ENCODE results near the gene VWC2. TPM values are rescaled to one million over a fixed set of nuclear protein-coding genes. Genes with fewer than 3 reads are reported as not detected.

The VWC2 gene
- total RNA-seq, 1 donor from 2014 or later, result 0.29 TPM

- no peaks in the 10 kb centered on the region for H3K36me3 Mint-ChIP-seq
- DNase-seq (ENCODE audit: low spot score in 2 of 2, unreplicated experiment in 2 of 2), result no peak
- H3K27ac Mint-ChIP-seq, result no peak overlapping the region
- peaks cover 13% of the 10 kb centered on the region for H3K4me1 Mint-ChIP-seq
- H3K27me3 Mint-ChIP-seq (ENCODE audit: low read depth), result peaks cover 87% of the 10 kb centered on the region
- H3K9me3 Mint-ChIP-seq, result no peaks in the 10 kb centered on the region
- TF ChIP-seq, protein P1, sequence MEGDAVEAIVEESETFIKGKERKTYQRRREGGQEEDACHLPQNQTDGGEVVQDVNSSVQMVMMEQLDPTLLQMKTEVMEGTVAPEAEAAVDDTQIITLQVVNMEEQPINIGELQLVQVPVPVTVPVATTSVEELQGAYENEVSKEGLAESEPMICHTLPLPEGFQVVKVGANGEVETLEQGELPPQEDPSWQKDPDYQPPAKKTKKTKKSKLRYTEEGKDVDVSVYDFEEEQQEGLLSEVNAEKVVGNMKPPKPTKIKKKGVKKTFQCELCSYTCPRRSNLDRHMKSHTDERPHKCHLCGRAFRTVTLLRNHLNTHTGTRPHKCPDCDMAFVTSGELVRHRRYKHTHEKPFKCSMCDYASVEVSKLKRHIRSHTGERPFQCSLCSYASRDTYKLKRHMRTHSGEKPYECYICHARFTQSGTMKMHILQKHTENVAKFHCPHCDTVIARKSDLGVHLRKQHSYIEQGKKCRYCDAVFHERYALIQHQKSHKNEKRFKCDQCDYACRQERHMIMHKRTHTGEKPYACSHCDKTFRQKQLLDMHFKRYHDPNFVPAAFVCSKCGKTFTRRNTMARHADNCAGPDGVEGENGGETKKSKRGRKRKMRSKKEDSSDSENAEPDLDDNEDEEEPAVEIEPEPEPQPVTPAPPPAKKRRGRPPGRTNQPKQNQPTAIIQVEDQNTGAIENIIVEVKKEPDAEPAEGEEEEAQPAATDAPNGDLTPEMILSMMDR (IDR thresholded peaks at IDR 0.05; ENCODE audit: unreplicated experiment), result no peak
- H3K4me3 Mint-ChIP-seq, result no peak overlapping the region
Measured at GRCh38 chr7:49771427-49772176, 1.8 kb upstream of the VWC2 start.

DNA sequence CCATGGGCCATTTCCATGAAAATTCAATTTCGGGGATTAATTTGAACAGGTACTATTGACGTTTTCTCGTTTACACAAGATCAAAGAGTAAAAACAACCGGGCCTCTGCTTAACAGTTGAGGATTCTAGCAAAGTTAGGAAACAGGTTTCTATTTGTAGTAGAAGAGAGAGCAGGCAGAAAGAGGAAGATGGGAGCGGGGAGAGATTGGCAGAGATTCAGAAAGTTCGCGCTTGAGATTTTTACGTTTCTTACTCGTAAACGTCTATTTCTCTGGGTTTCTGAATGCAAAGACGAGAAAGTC is 571 bp upstream of the VWC2 start:
- Mint-ChIP-seq H3K4me1 (peaks cover 13% of the 10 kb centered on the region), H3K27ac (peak overlapping the region; percentile 66), H3K9me3 (no peaks in the 10 kb centered on the region), H3K36me3 (no peaks in the 10 kb centered on the region), H3K27me3 (ENCODE audit: low read depth) (peaks cover 90% of the 10 kb centered on the region), H3K4me3 (peak overlapping the region; percentile 86)
- DNase-seq (ENCODE audit: low spot score in 2 of 2, unreplicated experiment in 2 of 2), result no peak
- TF ChIP-seq, protein P1 (IDR thresholded peaks at IDR 0.05; ENCODE audit: unreplicated experiment), result no peak

- Mint-ChIP-seq H3K27me3 (ENCODE audit: low read depth) (peaks cover 87% of the 10 kb centered on the region), H3K36me3 (no peaks in the 10 kb centered on the region), H3K9me3 (no peaks in the 10 kb centered on the region), H3K27ac (no peak overlapping the region), H3K4me1 (peaks cover 16% of the 10 kb centered on the region), H3K4me3 (peak overlapping the region; percentile 86)
- DNase-seq (ENCODE audit: low spot score in 2 of 2, unreplicated experiment in 2 of 2), result no peak
- TF ChIP-seq, protein P1 (IDR thresholded peaks at IDR 0.05; ENCODE audit: unreplicated experiment), result no peak
Measured at GRCh38 chr7:49773936-49774458, 559 bp downstream of the VWC2 start.

DNA sequence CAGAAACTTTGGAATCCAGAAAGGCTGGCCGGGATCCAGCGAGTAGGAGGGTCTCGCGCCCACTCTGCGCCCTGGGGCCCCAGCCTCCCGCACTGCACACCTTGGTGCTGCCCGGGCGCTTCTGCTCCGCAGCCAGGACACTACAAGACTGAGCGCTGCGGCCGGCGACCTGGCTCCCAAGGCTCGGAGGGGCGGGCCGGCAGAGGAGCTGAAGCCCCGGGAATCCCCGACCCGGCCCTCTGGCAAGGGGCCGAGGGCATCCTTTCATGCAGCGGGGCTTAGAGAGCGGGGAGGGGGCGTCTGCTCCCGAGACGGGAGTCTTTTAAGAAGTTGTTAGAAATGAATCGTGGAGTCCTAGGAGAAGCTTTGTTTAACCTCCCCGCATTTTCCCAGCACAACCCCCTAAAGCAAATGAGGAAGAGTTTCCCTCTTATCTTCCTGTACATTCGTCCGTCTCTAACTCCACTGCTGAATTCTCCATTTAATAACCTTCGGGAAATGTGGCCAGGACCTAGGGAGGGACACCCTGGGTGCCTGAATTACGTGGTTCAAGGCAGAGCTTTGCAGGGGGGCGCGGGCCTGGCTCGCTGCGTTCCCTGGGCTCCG is 1.1 kb downstream of the VWC2 start:
- Mint-ChIP-seq H3K9me3 (no peaks in the 10 kb centered on the region), H3K36me3 (no peaks in the 10 kb centered on the region), H3K4me1 (peaks cover 16% of the 10 kb centered on the region)

GRCh38 chr7:49775065-49775948 is 1.9 kb downstream of the VWC2 start:
- Mint-ChIP-seq H3K36me3 (no peaks in the 10 kb centered on the region), H3K27ac (no peak overlapping the region), H3K27me3 (ENCODE audit: low read depth) (peaks cover 88% of the 10 kb centered on the region)

More for the DNA sequence above, 1.1 kb downstream of the VWC2 start:
- TF ChIP-seq, protein P1 (IDR thresholded peaks at IDR 0.05; ENCODE audit: unreplicated experiment), result no peak
- Mint-ChIP-seq H3K4me3 (peak overlapping the region; percentile 81), H3K27me3 (ENCODE audit: low read depth) (peaks cover 88% of the 10 kb centered on the region), H3K27ac (no peak overlapping the region)
- peak in 1 of 2 experiments; percentile 48 for DNase-seq (ENCODE audit: low spot score in 2 of 2, unreplicated experiment in 2 of 2)

More at GRCh38 chr7:49775065-49775948, 1.9 kb downstream of the VWC2 start:
- DNase-seq (ENCODE audit: low spot score in 2 of 2, unreplicated experiment in 2 of 2), result peak; percentile 27 to 47
- Mint-ChIP-seq H3K4me1 (peaks cover 16% of the 10 kb centered on the region), H3K4me3 (peak overlapping the region; percentile 81), H3K9me3 (no peaks in the 10 kb centered on the region)
- TF ChIP-seq, protein P1 (IDR thresholded peaks at IDR 0.05; ENCODE audit: unreplicated experiment), result no peak

Measured in mesothelial cell of epicardium (in vitro differentiated cells).